Endothelial cell of umbilical vein (primary cell): ENCODE measurements around the gene TOX2.

Experiments
- CTCF ChIP-seq, 2 donors: IDR thresholded peaks; 1 replicate in 1 of 2; 2 replicates in 1 of 2; pipeline ENCODE4 v1.5.1; 2011; ENCODE audit warnings: low read length in 2 of 2, mild to moderate bottlenecking in 2 of 2, moderate library complexity in 2 of 2, control low read depth in 1 of 2, inconsistent platforms in 1 of 2, low read depth in 1 of 2; ENCODE audit not compliant: insufficient read depth in 1 of 2; ENCODE audit errors: extremely low read depth in 1 of 2
- EZH2 ChIP-seq: IDR thresholded peaks from 2 replicates; pipeline ENCODE4 v1.6.1; 2012; ENCODE audit warnings: borderline replicate concordance, low read depth, mild to moderate bottlenecking, moderate library complexity, low read length, inconsistent platforms; ENCODE audit not compliant: severe bottlenecking
- MAX ChIP-seq: IDR thresholded peaks from 2 replicates; pipeline ENCODE4 v1.6.1; 2011; ENCODE audit not compliant: insufficient read depth, insufficient read length

GRCh38 chr20:43996240-43996930 is 81.7 kb downstream of the TOX2 start:
- no peak for TF ChIP-seq MAX
- TF ChIP-seq CTCF (IDR thresholded peaks at IDR 0.05; ENCODE audit: extremely low read depth in 1 of 2, insufficient read depth in 1 of 2, low read depth in 1 of 2, low read length in 2 of 2): no peak
- no peak for TF ChIP-seq EZH2
